GM12873 (cell line): Measurements from ENCODE around the gene ZBTB42.

Source experiments
- TF ChIP-seq, protein P1 (sequence below): IDR thresholded peaks from 2 replicates; pipeline ENCODE4 v1.5.1; 2012; ENCODE audit warnings: low read depth, mild to moderate bottlenecking, moderate library complexity, low read length, control low read depth; ENCODE audit not compliant: insufficient read depth; ENCODE audit errors: missing control alignments

ZBTB42 gene

DNA sequence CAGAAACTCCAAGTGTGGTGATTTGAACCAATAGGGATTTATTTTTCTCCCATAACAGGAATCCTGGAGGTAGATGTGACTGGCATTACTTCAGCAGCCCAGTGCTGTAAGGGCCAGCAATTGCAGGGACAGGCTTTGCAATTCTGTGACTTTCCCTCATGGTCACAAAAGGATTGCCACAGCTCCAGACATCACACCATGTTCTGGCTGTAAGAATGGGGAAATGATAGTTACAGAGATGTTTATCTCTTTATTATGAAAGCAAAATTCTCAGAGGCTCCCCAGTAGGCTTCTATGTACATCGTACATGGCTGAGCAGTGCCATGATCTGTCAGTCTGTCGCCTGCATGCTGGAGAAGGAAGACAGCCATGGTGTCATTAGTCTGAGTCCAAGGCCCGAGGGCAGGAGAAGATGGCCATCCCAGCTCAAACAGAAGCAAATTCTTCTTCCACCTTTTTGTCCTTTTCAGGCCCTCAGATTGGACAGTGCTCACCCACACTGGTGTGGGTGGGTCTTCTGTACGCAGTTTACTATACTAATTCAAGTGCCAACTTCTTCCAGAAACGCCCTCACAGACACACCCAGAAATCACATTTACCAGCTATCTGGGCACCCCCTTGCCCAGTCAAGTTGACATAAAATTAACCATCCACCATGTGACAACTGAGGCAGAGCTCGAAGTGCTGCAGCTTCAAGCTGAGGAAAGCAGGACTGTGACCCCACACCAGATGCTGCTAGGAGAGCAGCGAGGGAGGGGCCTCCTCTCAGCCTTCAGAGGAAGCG is 17.2 kb downstream of the ZBTB42 start:
- TF ChIP-seq, protein P1, sequence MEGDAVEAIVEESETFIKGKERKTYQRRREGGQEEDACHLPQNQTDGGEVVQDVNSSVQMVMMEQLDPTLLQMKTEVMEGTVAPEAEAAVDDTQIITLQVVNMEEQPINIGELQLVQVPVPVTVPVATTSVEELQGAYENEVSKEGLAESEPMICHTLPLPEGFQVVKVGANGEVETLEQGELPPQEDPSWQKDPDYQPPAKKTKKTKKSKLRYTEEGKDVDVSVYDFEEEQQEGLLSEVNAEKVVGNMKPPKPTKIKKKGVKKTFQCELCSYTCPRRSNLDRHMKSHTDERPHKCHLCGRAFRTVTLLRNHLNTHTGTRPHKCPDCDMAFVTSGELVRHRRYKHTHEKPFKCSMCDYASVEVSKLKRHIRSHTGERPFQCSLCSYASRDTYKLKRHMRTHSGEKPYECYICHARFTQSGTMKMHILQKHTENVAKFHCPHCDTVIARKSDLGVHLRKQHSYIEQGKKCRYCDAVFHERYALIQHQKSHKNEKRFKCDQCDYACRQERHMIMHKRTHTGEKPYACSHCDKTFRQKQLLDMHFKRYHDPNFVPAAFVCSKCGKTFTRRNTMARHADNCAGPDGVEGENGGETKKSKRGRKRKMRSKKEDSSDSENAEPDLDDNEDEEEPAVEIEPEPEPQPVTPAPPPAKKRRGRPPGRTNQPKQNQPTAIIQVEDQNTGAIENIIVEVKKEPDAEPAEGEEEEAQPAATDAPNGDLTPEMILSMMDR, result no peak

DNA sequence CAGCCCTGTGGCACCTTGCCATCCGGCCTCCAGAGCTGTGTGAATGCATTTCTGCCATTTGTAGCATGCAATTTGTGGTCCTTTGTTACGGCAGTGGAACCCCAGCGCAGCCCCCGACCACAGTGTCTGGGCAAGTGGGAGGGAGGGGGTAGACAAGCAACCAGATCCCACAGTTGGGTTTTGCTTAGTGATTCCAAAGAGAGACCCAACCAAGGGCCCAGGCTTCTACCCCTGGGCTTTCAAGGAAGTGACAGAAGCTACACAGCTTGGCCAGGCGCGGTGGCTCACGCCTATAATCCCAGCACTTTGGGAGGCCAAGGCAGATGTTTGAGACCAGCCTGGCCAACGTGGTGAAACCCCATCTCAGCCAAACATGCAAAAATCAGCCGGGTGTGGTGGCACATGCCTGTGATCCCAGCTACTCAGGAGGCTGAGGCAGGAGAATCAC is 17.8 kb downstream of the ZBTB42 start:
- TF ChIP-seq, protein P1, result no peak

DNA sequence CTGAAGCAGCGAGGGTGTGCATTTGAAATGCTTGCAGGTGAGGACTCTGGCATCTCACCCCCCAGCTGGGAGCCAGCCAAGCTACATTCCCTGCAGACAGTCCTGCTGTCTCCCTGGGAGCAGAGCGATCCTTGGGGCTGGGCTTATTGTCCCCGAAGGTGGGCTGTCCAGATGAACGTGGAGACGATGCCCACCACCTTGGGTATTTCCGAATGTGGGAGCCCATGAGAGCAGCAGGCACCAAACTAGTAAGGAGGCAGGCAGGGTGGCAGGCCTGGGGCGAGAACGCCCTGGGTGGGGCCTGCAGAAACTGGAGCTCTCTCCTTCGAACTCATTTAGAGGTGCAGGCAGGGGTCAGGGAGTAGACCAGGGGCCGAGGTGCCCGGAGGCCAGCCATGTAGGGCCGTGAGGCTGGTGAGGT is 18.5 kb downstream of the ZBTB42 start:
- TF ChIP-seq, protein P1, result no peak

DNA sequence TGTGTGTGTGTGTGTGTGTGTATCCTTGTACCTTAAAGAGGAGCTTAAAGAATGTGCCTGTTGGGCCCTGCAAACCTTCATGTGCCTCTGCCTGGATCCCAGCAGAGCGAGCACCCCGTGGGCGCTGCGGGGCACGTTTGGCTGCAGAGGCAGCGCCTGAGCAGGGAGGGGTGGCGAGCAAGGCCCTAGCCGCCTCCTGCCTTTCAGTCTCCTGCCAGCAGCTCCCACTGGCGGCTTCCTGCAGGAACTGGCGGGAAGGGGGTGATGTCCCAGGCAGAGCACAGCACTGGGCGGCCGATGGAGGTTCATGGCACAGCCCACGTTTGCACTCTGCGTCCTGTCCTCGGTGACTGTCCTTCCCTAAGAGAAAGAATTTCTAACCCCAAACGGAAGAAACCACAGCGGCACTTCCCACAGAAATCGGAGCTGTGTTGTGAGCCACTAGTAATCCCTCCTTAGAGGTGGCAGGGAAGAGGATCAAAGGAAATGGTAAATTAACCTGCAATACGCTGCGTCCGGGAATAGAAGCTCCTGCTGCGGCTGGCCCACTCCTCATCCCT is 19.8 kb downstream of the ZBTB42 start:
- TF ChIP-seq, protein P1, result no peak

DNA sequence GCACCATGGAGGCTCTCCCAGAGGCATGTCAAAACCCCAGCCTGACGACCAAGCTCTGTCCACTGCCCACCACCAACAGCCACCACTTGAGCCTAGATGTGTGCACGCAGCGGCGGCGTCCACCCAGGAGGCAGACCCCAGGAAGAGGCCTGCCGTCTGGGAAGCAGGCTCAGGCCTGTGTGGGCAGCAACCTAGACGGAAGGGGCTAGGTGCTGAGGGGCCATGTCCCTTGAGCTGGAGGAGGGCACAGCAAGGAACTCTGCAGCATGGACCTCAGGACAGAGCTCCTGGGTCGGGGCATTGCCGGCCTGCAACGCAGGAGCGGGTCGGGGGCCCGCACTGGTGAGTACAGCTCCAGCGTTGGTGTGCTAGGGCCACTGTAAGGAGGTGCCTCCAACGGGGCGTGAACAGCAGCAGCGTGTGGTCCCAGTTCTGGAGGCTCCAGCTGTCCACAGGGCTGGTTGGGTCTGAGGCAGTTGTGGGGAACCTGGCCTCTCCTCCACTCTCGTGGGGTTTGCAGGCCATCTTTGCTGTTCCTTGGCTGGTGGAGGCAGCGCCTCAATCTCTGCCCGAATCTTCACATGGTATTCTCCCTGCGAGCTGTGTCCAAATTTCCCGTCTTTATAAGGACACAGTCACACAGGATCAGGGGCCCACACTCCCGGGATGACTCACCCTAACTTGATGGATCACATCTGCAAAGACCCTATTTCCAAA is 20.5 kb downstream of the ZBTB42 start:
- TF ChIP-seq, protein P1, result no peak

DNA sequence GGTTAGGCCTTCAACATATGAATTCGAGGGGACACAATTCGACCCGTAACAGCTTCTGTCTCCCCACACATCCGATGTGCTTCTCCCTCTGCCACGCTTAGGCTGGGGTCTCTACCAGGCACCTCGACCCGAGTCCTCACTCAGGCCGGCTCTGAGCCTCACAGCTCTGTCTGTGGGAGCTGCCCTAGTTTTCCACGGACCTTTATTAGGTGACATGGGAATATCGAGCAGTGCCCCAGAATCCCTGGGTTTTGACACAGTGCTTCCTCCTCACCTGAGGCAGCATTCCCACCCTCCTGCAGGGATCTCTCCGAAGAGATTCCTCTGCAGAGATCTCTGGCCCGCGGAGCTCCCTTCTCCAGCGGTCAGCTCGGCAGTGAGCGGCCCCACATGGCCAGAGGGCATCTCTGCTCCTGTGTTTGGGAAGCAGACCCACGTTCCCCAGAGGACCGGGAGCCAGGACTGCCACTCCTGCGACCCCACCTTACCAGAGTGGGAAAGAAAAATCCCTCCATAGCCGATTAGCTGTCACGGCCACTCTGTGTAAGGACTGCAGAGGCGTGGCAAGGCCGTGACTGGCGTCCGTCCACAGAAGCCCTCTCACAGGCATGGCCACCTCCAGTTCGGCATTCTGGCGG is 21.2 kb downstream of the ZBTB42 start:
- TF ChIP-seq, protein P1, result no peak
